ENCODE results near the gene WFDC5. TPM values are rescaled to one million over a fixed set of nuclear protein-coding genes. Genes with fewer than 3 reads are reported as not detected.

WFDC5 gene
- total and polyA plus RNA-seq, 9 of the 15 experiments (the other 6 are each of a cell fraction or from before 2014, with no cell fraction given), result not detected

- WGBS (ENCODE audit: insufficient coverage, low coverage, missing lambda C conversion rate), result 0% methylated on average over 2 of the region's 2 CpGs
- Histone ChIP-seq H3K4me3 (no peak overlapping the region), H3K36me3 (ENCODE audit: control insufficient read depth, insufficient read depth, low read length) (no peaks in the 10 kb centered on the region), H3K9me3 (replicated peaks; ENCODE audit: control insufficient read depth, insufficient read depth, low read depth, low read length) (no peaks in the 10 kb centered on the region), H3K9ac (ENCODE audit: insufficient read depth in 1 of 2, low read depth in 2 of 2, low read length in 2 of 2) (no peak overlapping the region), H3K9me1 (ENCODE audit: control insufficient read depth, insufficient read depth, low read length) (no peaks in the 10 kb centered on the region), H3K27ac (ENCODE audit: extremely low read depth, low read depth, low read length) (no peak overlapping the region), H2AFZ (ENCODE audit: low read depth, low read length) (no peak overlapping the region), H3K27me3 (ENCODE audit: control insufficient read depth in 2 of 2, insufficient read depth in 2 of 2, low read length in 2 of 2) (peaks cover 11 to 12% of the 10 kb centered on the region in 2 experiments), H3K4me1 (replicated peaks in 1 of 2; ENCODE audit: control insufficient read depth in 2 of 2, insufficient read depth in 2 of 2, low read length in 2 of 2) (no peaks in the 10 kb centered on the region), H3K79me2 (ENCODE audit: control insufficient read depth, insufficient read depth, low read length) (no peaks in the 10 kb centered on the region), H4K20me1 (replicated peaks; ENCODE audit: control insufficient read depth, insufficient read depth, low read length) (no peaks in the 10 kb centered on the region), H3K4me2 (ENCODE audit: insufficient read depth, low read length) (no peak overlapping the region)
- ATAC-seq (no peak), FAIRE-seq (no peak), DNase-seq (ENCODE audit: extremely low read depth in 1 of 4, low spot score in 3 of 4) (no peak)
- intact Hi-C loops (cut with micrococcal nuclease), result no loop called here
- in situ Hi-C loops (cut with MboI), result no loop called here
- no TSS peak for BruUV-seq (replicated peaks)
- CTCF ChIA-PET (ENCODE audit: low intra/inter-chr PET ratio), result no interaction called here
- TF ChIP-seq CEBPB (tag; IDR thresholded peaks at IDR 0.05) (0 out of 2 replicates have a peak, but pooled peaks have one; percentile 33), ARID1B (IDR thresholded peaks at IDR 0.05) (no peak)
- POLR2A ChIA-PET, result no interaction called here
Observed at GRCh38 chr20:45119556-45120266, 4.7 kb upstream of the WFDC5 start.

DNA sequence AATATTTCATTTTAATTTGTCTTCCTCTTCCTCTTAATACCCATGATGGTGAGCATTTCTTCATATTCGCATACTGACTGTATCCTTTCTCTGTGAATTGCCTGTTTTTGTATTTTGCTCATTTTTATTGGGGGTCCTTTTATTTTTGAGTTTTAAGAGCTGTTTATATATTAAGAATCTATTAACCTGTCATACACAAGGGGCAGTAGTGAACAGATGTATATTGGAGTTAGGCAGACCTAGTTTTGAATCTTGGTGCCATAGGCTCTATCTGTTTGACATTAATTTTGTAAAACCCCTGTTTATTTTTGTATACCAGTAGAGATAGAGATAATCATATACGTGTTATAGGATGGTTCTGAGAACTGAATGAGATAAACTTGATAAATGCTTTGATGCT, 3.1 kb upstream of the WFDC5 start:
- ChIA-PET CTCF (ENCODE audit: low intra/inter-chr PET ratio) (no interaction called here), POLR2A (interaction anchor here (0.8 to 1.3 kb wide), 2 partner anchors 9 to 11 kb away, joined by 3 read pairs; no protein-coding TSS in a partner anchor)
- H3K9me1 ChIP-seq (ENCODE audit: control insufficient read depth, insufficient read depth, low read length), result no peaks in the 10 kb centered on the region
- H3K27ac ChIP-seq (ENCODE audit: extremely low read depth, low read depth, low read length), result no peak overlapping the region
- H3K9me3 ChIP-seq (replicated peaks; ENCODE audit: control insufficient read depth, insufficient read depth, low read depth, low read length), result no peaks in the 10 kb centered on the region
- H3K36me3 ChIP-seq (ENCODE audit: control insufficient read depth, insufficient read depth, low read length), result no peaks in the 10 kb centered on the region
- no peak overlapping the region for H2AFZ ChIP-seq (ENCODE audit: low read depth, low read length)
- no peak overlapping the region for H3K4me3 ChIP-seq
- BruUV-seq (replicated peaks), result no TSS peak
- H3K27me3 ChIP-seq (ENCODE audit: control insufficient read depth in 2 of 2, insufficient read depth in 2 of 2, low read length in 2 of 2), result peaks cover 11 to 17% of the 10 kb centered on the region in 2 experiments
- H3K4me1 ChIP-seq (replicated peaks in 1 of 2; ENCODE audit: control insufficient read depth in 2 of 2, insufficient read depth in 2 of 2, low read length in 2 of 2), result no peaks in the 10 kb centered on the region
- H3K4me2 ChIP-seq (ENCODE audit: insufficient read depth, low read length), result no peak overlapping the region
- DNase-seq (ENCODE audit: extremely low read depth in 1 of 4, low spot score in 3 of 4) (peak in 1 of 4 experiments; percentile 29), FAIRE-seq (no peak), ATAC-seq (no peak)
- no peak overlapping the region for H3K9ac ChIP-seq (ENCODE audit: insufficient read depth in 1 of 2, low read depth in 2 of 2, low read length in 2 of 2)
- no peaks in the 10 kb centered on the region for H3K79me2 ChIP-seq (ENCODE audit: control insufficient read depth, insufficient read depth, low read length)
- no peaks in the 10 kb centered on the region for H4K20me1 ChIP-seq (replicated peaks; ENCODE audit: control insufficient read depth, insufficient read depth, low read length)
- TF ChIP-seq TBL1XR1 (IDR thresholded peaks at IDR 0.05; ENCODE audit: low read length in 2 of 2), result no peak
- TF ChIP-seq, protein P1, sequence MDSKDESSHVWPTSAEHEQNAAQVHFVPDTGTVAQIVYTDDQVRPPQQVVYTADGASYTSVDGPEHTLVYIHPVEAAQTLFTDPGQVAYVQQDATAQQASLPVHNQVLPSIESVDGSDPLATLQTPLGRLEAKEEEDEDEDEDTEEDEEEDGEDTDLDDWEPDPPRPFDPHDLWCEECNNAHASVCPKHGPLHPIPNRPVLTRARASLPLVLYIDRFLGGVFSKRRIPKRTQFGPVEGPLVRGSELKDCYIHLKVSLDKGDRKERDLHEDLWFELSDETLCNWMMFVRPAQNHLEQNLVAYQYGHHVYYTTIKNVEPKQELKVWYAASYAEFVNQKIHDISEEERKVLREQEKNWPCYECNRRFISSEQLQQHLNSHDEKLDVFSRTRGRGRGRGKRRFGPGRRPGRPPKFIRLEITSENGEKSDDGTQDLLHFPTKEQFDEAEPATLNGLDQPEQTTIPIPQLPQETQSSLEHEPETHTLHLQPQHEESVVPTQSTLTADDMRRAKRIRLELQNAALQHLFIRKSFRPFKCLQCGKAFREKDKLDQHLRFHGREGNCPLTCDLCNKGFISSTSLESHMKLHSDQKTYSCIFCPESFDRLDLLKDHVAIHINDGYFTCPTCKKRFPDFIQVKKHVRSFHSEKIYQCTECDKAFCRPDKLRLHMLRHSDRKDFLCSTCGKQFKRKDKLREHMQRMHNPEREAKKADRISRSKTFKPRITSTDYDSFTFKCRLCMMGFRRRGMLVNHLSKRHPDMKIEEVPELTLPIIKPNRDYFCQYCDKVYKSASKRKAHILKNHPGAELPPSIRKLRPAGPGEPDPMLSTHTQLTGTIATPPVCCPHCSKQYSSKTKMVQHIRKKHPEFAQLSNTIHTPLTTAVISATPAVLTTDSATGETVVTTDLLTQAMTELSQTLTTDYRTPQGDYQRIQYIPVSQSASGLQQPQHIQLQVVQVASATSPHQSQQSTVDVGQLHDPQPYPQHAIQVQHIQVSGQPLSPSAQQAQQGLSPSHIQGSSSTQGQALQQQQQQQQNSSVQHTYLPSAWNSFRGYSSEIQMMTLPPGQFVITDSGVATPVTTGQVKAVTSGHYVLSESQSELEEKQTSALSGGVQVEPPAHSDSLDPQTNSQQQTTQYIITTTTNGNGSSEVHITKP (IDR thresholded peaks at IDR 0.05; ENCODE audit: partially characterized antibody), result no peak
- in situ Hi-C loops (cut with MboI), result no loop called here
- 0% methylated on average over 2 of the region's 2 CpGs for WGBS (ENCODE audit: insufficient coverage, low coverage, missing lambda C conversion rate)
- intact Hi-C loops (cut with micrococcal nuclease), result no loop called here

Data from K562 (cell line).